MCF 10A (cell line): Measurements from ENCODE around the gene RFPL3. TPM values are rescaled to one million over a fixed set of nuclear protein-coding genes. Genes with fewer than 3 reads are reported as not detected.

ENCODE experiments used
- BruUV-seq: library from RNA; stranded (reverse); fragments of 400-500 nt; replicated peaks from 2 replicates; lab custom pipeline; 2021; lab: Mats Ljungman, UMichigan
- CTCF ChIA-PET: fragments of 300-600 bp; sonication (Branson Sonifier 250); formaldehyde crosslinking; extraction: SDS; loops from one replicate; lab custom pipeline; 2021; ENCODE audit warnings: antibody characterized with exemption, inconsistent platforms; lab: Yijun Ruan, JAX
- POLR2A ChIA-PET: fragments of 300-600, 350-650 bp; sonication (Branson Sonifier 250); formaldehyde crosslinking; extraction: SDS; loops from one replicate; lab custom pipeline; 2020; ENCODE audit warnings: antibody characterized with exemption, inconsistent platforms; lab: Yijun Ruan, JAX
- DNase-seq: peaks from one replicate; pipeline ENCODE4 v3.0.0-alpha.2; 2018; ENCODE audit not compliant: unreplicated experiment
- H3K27ac Mint-ChIP-seq: one replicate; pipeline ENCODE4 v1.8.0; 2022; ENCODE audit warnings: mild to moderate bottlenecking, low read depth, mixed read lengths; ENCODE audit not compliant: unreplicated experiment
- H3K27me3 Mint-ChIP-seq: one replicate; pipeline ENCODE4 v1.8.0; 2022; ENCODE audit warnings: mixed read lengths; ENCODE audit not compliant: insufficient read depth, unreplicated experiment
- H3K36me3 Mint-ChIP-seq: one replicate; pipeline ENCODE4 v1.8.0; 2022; ENCODE audit warnings: mild to moderate bottlenecking, moderate library complexity, mixed read lengths; ENCODE audit not compliant: insufficient read depth, unreplicated experiment
- H3K4me1 Mint-ChIP-seq: one replicate; pipeline ENCODE4 v1.8.0; 2022; ENCODE audit warnings: mixed read lengths; ENCODE audit not compliant: insufficient read depth, unreplicated experiment
- H3K4me3 Mint-ChIP-seq: one replicate; pipeline ENCODE4 v1.8.0; 2022; ENCODE audit warnings: mild to moderate bottlenecking, moderate library complexity, mixed read lengths; ENCODE audit not compliant: unreplicated experiment
- H3K9me3 Mint-ChIP-seq: one replicate; pipeline ENCODE4 v1.8.0; 2022; ENCODE audit warnings: mixed read lengths; ENCODE audit not compliant: unreplicated experiment
- CTCF ChIP-seq: fragments of 200-600 bp; IDR thresholded peaks from one replicate; pipeline ENCODE4 v1.8.0; 2022; ENCODE audit warnings: antibody characterized with exemption, mild to moderate bottlenecking; ENCODE audit not compliant: unreplicated experiment
- intact Hi-C: fragments of 100-400 bp; cut with micrococcal nuclease; formaldehyde crosslinking; loops from 2 replicates; pipeline ENCODE4 v1.14.1; 2022
- total RNA-seq: library from RNA; stranded (reverse); gene quantifications from 2 replicates; pipeline ENCODE4 v1.2.3, GENCODE V29; 2022

Gene RFPL3
- total RNA-seq, 1 experiment from 2014 or later, result not detected

- Mint-ChIP-seq H3K4me1 (peaks cover 7% of the 10 kb centered on the region), H3K4me3 (no peak overlapping the region), H3K27me3 (no peaks in the 10 kb centered on the region), H3K9me3 (no peaks in the 10 kb centered on the region), H3K36me3 (peaks cover 85% of the 10 kb centered on the region), H3K27ac (no peak overlapping the region)
- CTCF ChIA-PET, result no interaction called here
- intact Hi-C loops, result no loop called here
- TF ChIP-seq CTCF, result no peak
- no TSS peak for BruUV-seq
- POLR2A ChIA-PET, result interaction anchor here (0.9 to 1.3 kb wide), 2 partner anchors 12 to 16 kb away, joined by 3 to 4 read pairs; partner anchors contain the start of gene RTCB
- DNase-seq, result no peak
These were observed 38.6 kb downstream of the RFPL3 start for GRCh38 chr22:32396255-32396654.

- TF ChIP-seq CTCF, result no peak
- DNase-seq, result no peak
- CTCF ChIA-PET, result no interaction called here
- intact Hi-C loops, result no loop called here
- no TSS peak for BruUV-seq
- Mint-ChIP-seq H3K4me3 (no peak overlapping the region), H3K9me3 (no peaks in the 10 kb centered on the region), H3K27ac (peak overlapping the region; percentile 40), H3K4me1 (peaks cover 7% of the 10 kb centered on the region), H3K27me3 (no peaks in the 10 kb centered on the region), H3K36me3 (peaks cover 86% of the 10 kb centered on the region)
- POLR2A ChIA-PET, result interaction anchor here (0.9 to 1.3 kb wide), 2 partner anchors 11 to 15 kb away, joined by 3 to 4 read pairs; partner anchors contain the start of gene RTCB
These were observed 39.1 kb downstream of the RFPL3 start for GRCh38 chr22:32396746-32397145.

- POLR2A ChIA-PET, result interaction anchor here (1.2 to 1.3 kb wide), 3 partner anchors 8 to 10 kb away, joined by 3 to 4 read pairs (median 3); partner anchors contain the start of gene RTCB
- Mint-ChIP-seq H3K27ac (peak overlapping the region; percentile 19), H3K4me3 (no peak overlapping the region), H3K9me3 (no peaks in the 10 kb centered on the region), H3K36me3 (peaks cover 91% of the 10 kb centered on the region), H3K27me3 (no peaks in the 10 kb centered on the region), H3K4me1 (peaks cover 7% of the 10 kb centered on the region)
- DNase-seq, result no peak
- CTCF ChIA-PET, result interaction anchor here (0.6 to 4.2 kb wide), 3 partner anchors 12 to 90 kb away, joined by 3 to 23 read pairs (median 3); no protein-coding TSS in a partner anchor
- BruUV-seq, result no TSS peak
- TF ChIP-seq CTCF, result no peak
- intact Hi-C loops, result no loop called here
These were observed 43.8 kb downstream of the RFPL3 start for GRCh38 chr22:32401486-32401885.

GRCh38 chr22:32404021-32404420 is 46.4 kb downstream of the RFPL3 start:
- Mint-ChIP-seq H3K27me3 (no peaks in the 10 kb centered on the region), H3K27ac (no peak overlapping the region), H3K4me3 (no peak overlapping the region), H3K36me3 (peaks cover 96% of the 10 kb centered on the region), H3K4me1 (no peaks in the 10 kb centered on the region), H3K9me3 (no peaks in the 10 kb centered on the region)
- intact Hi-C loops, result no loop called here
- TF ChIP-seq CTCF, result no peak
- POLR2A ChIA-PET, result interaction anchor here (1.7 kb wide), 1 partner anchor 9 kb away, joined by 4 read pairs; the partner anchor contains the start of gene RTCB
- CTCF ChIA-PET, result interaction anchor here (0.6 to 0.9 kb wide), 4 partner anchors 20 to 639 kb away, joined by 3 to 4 read pairs (median 3); no protein-coding TSS in a partner anchor
- BruUV-seq, result no TSS peak
- no peak for DNase-seq
